GM12865 (cell line): ENCODE data around the gene TIFAB.

Experiments used
- DNase-seq: peaks from one replicate; pipeline ENCODE4 v3.0.0; 2010; ENCODE audit warnings: low read depth
- H3K4me3 ChIP-seq: 2 replicates; pipeline ENCODE4 v1.5.1; 2011; ENCODE audit warnings: mild to moderate bottlenecking, low read depth, low read length, control low read depth
- CTCF ChIP-seq: IDR thresholded peaks from 2 replicates; pipeline ENCODE4 v1.5.1; 2011; ENCODE audit warnings: low read length, control low read depth, low read depth, inconsistent platforms; ENCODE audit not compliant: insufficient read depth; ENCODE audit errors: missing control alignments

Gene TIFAB

GRCh38 chr5:135433681-135434426 is 18.3 kb downstream of the TIFAB start:
- TF ChIP-seq CTCF, result no peak
- no peak for DNase-seq
- no peak overlapping the region for H3K4me3 ChIP-seq

GRCh38 chr5:135432113-135432512 is 20.0 kb downstream of the TIFAB start:
- H3K4me3 ChIP-seq, result no peak overlapping the region
- no peak for DNase-seq
- TF ChIP-seq CTCF, result no peak

- TF ChIP-seq CTCF, result no peak
- H3K4me3 ChIP-seq, result no peak overlapping the region
- DNase-seq, result no peak
Measured at GRCh38 chr5:135430135-135430437, 22.1 kb downstream of the TIFAB start.

GRCh38 chr5:135429301-135430134 is 22.6 kb downstream of the TIFAB start:
- no peak for TF ChIP-seq CTCF
- H3K4me3 ChIP-seq, result no peak overlapping the region
- no peak for DNase-seq

- TF ChIP-seq CTCF, result no peak
- no peak overlapping the region for H3K4me3 ChIP-seq
- DNase-seq, result no peak
Measured at GRCh38 chr5:135428586-135428985, 23.6 kb downstream of the TIFAB start.

GRCh38 chr5:135426102-135427082 is 25.8 kb downstream of the TIFAB start:
- peak; percentile 74 for TF ChIP-seq CTCF
- H3K4me3 ChIP-seq, result no peak overlapping the region
- peak; percentile 64 for DNase-seq
